ENCODE data around the gene DCTN4. TPM values are rescaled to one million over a fixed set of nuclear protein-coding genes. Genes with fewer than 3 reads are reported as not detected.
A peak's percentile ranks its signal among the peaks of the same experiment; 100 is the strongest.

DCTN4 gene
- total and polyA plus RNA-seq, 2 of the 4 experiments (the other 2 are of a cell fraction) = 28.1 to 50.2 TPM

DNA sequence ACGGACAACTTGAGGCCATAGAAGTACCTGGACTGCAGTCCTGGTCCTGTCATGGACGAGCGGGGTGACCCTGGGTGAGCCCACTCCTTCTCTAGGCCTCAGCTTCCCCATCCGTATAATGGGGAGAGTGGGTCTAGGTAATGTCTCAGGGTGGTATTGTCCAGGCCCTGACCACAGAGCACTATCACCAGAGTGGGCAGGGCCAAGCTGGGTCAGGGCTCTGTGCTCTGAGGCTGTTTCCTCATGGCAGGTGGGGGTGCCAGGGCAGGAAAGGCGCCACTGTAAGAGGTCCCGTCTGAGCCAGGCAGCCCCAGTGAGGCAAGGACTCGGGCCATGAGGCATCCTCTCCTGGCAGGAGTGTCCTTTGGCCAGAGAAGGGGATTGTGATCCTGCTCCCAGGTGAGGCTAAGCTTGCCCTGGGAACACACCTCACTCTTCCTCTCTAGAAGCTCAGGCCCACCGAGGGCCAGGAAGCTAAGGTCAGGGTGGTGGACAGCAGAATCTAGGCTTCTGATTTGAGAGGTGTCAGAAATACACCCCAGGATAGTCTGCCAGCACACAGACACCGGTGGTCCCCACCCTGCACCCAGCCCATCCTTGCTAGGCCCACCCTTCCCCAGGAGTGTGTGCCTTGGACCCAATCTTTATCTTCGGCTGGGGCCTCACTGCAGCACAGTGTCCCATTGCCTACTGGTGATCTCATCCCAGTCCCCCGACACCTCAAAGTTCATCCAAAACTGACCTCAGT is 99.3 kb downstream of the DCTN4 start:
- no peak overlapping the region for H3K56ac ChIP-seq (ENCODE audit: extremely low read depth, insufficient read depth, low read length)
- 80% methylated on average over 2 of the region's 11 CpGs; no CpG with 5 or more reads in 1 of the 2 experiments for WGBS, 2 experiments (ENCODE audit: extremely low coverage in 2 of 2, insufficient read length in 1 of 2)
- H3K36me3 ChIP-seq (ENCODE audit: control insufficient read depth, insufficient read depth, low read length) = peaks cover 3% of the 10 kb centered on the region; the same call in 1 of the 2 replicates
- H3K4me3 ChIP-seq (ENCODE audit: insufficient read depth, low read depth, low read length) = no peak overlapping the region
- no peak overlapping the region for H3K9ac ChIP-seq (ENCODE audit: low read depth, low read length)
- no peak overlapping the region for H3K18ac ChIP-seq (ENCODE audit: low read depth, low read length)
- H4K5ac ChIP-seq (ENCODE audit: low read depth, low read length) = 0 out of 2 replicates have a peak overlapping the region, but pooled peaks have one; percentile 5
- H2AK5ac ChIP-seq (ENCODE audit: low read depth, low read length) = peak overlapping the region; percentile 37; the same call in 1 of the 2 replicates
- peaks cover 9% of the 10 kb centered on the region for H3K27me3 ChIP-seq (ENCODE audit: control insufficient read depth, insufficient read depth, low read length)
- in situ Hi-C loops (cut with MboI; ENCODE audit: low sequenced_read_pairs) = no loop called here
- no peak overlapping the region for H3K27ac ChIP-seq (ENCODE audit: insufficient read depth, low read length)
- peak overlapping the region; percentile 40; the same call in 1 of the 2 replicates for H3K4ac ChIP-seq (ENCODE audit: low read depth, low read length)
- H3K4me2 ChIP-seq (ENCODE audit: low read depth, low read length) = no peak overlapping the region
- no peak overlapping the region for H3K14ac ChIP-seq (replicated peaks; ENCODE audit: low read depth, low read length)
- H4K8ac ChIP-seq (ENCODE audit: low read depth in 2 of 2, low read length in 2 of 2) = no peak overlapping the region
- peak overlapping the region; percentile 81 for H2AK9ac ChIP-seq (replicated peaks; ENCODE audit: low read depth, low read length, poor library complexity)
- H2BK20ac ChIP-seq (ENCODE audit: low read depth, low read length) = 0 out of 2 replicates have a peak overlapping the region, but pooled peaks have one; percentile 8
- ChIA-PET POLR2A (ENCODE audit: unreplicated experiment) (no interaction called here), CTCF (interaction anchor here (0.6 kb wide), 1 partner anchor 389 kb away, joined by 3 read pairs; no protein-coding TSS in a partner anchor)
- no peak for DNase-seq
- H3K9me1 ChIP-seq (ENCODE audit: insufficient read depth, low read length) = peaks cover under 1% of the 10 kb centered on the region; the same call in 1 of the 2 replicates
- dilution Hi-C loops (cut with HindIII; ENCODE audit: low sequenced_read_pairs, unreplicated experiment) = no loop called here
- no TSS peak for BruUV-seq (replicated peaks)
- peaks cover under 1% of the 10 kb centered on the region for H4K20me1 ChIP-seq (ENCODE audit: insufficient read depth, low read length)
- ATAC-seq (ENCODE audit: low read depth) = no peak
- peaks cover 20% of the 10 kb centered on the region for H3K4me1 ChIP-seq (ENCODE audit: control insufficient read depth, insufficient read depth, low read length)
- H3K9me3 ChIP-seq (ENCODE audit: control insufficient read depth, insufficient read depth, low read length) = no peaks in the 10 kb centered on the region
- peak overlapping the region; percentile 22; the same call in 1 of the 2 replicates for H2BK120ac ChIP-seq (ENCODE audit: low read depth, low read length)
- TF ChIP-seq USF2 (IDR thresholded peaks at IDR 0.05; ENCODE audit: low read depth, low read length) (no peak), CHD1 (IDR thresholded peaks at IDR 0.05; ENCODE audit: low read depth, low read length) (no peak), POLR2A (IDR thresholded peaks at IDR 0.05; ENCODE audit: low read depth, low read length) (no peak), RCOR1 (IDR thresholded peaks at IDR 0.05; ENCODE audit: insufficient replicate concordance, low read length) (no peak), NFE2L2 (IDR thresholded peaks at IDR 0.05; ENCODE audit: low read depth, low read length) (no peak), SMC3 (IDR thresholded peaks at IDR 0.05; ENCODE audit: low read depth, low read length) (no peak), RAD21 (IDR thresholded peaks at IDR 0.05; ENCODE audit: low read length) (no peak), MAFK (IDR thresholded peaks at IDR 0.05; ENCODE audit: low read depth, low read length) (no peak), MXI1 (IDR thresholded peaks at IDR 0.05; ENCODE audit: borderline replicate concordance, low read depth, low read length) (no peak), CEBPB (IDR thresholded peaks at IDR 0.05; ENCODE audit: low read depth, low read length) (no peak), BHLHE40 (IDR thresholded peaks at IDR 0.05; ENCODE audit: low read depth, low read length) (no peak)
- no peak overlapping the region for H2BK5ac ChIP-seq (ENCODE audit: low read depth, low read length, poor library complexity, severe bottlenecking)
- H2AFZ ChIP-seq (replicated peaks; ENCODE audit: low read length, poor library complexity) = peak overlapping the region; percentile 38
- intact Hi-C loops (cut with micrococcal nuclease) = loop anchor here (5.0 kb wide), 1 partner anchor 188 kb away; the partner anchor contains the start of gene IRGM
- H3K23ac ChIP-seq (ENCODE audit: low read depth, low read length) = peak overlapping the region; percentile 9; the same call in 1 of the 2 replicates
- H4K91ac ChIP-seq (ENCODE audit: insufficient read depth, low read depth, low read length) = no peak overlapping the region
- peaks cover under 1 to 3% of the 10 kb centered on the region in 2 experiments; a peak in 2 of 4 replicates for H3K79me1 ChIP-seq (ENCODE audit: low read depth in 1 of 2, low read length in 2 of 2)
- no peak overlapping the region for H2BK15ac ChIP-seq (ENCODE audit: low read depth, low read length)

All from IMR-90 (cell line).